ENCODE data around the gene KIAA0319L.
"Not testable (repeated sequence)": the region's sequence is repeated elsewhere in the genome, so short reads cannot be mapped to it uniquely, and the experiment has no call there.

KIAA0319L gene

DNA sequence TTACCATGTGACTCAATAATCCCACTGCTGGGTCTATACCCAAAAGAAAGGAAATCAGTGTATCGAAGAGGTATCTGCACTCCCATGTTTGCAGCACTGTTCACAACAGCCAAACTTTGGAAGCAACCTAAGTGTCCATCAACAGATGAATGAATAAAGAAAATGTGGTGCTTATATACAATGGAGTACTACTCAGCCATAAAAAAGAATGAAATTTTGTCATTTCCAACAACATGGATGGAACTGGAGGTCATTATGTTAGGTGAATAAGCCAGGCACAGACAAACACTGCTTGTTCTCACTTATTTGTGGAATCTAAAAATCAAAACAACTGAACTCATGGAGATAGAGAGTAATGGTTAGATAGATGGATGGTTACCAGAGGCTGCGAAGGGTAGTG lies 79.3 kb downstream of the KIAA0319L start:
- no peak for DNase-seq

DNA sequence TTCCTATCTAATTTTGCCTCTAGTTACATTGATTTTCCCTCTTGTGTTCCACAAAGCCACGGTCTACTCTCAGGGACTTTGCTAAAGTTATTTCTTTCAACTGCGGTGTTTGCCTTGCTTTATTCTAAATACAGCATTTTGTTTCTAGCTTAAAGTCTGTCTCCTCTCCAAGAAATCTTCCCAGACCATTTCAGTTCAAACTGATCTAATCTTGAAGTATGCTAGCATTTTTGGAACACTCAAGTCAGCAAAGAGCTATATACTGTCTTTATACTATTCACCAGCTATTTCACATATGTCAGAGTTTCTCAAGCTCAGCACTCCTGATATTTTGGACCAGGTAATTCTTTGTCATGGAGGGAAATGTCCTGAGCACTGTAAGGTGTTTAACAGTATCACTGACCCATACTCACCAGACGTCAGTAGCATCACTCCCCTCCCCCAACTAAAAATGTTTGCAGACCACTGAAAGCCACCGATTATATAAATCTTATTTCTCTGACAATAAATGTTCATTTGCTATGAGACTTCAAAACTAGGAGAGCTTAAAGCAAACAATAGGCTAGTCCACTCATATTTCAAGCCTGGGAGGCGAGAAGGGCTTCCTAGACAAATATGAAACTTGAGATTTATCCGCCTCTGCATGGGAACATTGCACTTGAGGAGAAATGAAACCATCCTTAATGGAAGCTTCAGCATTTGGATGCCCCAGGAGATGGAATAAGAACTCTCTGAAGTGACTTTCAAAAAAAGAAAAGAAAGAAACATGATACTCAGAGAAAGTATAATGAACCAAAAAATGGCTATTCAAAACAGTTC lies 81.1 kb downstream of the KIAA0319L start:
- DNase-seq = no peak

DNA sequence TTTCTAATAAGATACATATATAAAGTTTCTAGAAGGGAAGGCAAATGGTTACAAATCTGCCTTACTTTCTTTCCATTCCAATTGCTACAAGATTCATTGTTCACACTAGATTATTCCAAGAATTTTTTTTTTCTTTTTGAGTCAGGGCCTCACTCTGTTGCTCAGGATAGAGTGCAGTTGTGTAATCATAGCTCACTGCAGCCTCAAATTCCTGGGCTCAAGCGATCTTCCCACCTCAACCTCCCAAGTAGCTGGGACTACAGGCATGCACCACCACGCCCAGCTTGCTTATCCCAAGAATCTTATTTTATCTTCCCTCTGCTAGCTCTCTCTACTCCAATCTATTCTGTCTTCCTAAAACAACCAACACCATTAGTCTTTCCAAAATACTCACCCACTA lies 81.8 kb downstream of the KIAA0319L start:
- no peak for DNase-seq

DNA sequence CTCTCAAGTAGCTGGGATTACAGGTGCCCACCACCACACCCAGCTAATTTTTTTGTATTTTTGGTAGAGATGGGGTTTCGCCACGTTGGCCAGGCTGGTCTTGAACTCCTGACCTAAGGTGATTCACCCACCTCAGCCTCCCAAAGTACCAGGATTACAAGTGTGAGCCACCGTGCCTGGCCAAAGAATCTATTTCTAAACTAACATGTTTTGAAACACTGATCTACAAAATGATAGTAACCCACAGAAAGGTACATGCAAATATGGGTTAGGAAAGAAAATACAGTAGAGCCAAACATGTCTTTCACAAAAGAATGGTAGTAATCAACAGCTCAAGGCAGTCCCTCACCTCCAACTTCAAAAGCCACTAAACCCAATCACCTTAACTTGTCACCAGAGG lies 84.0 kb downstream of the KIAA0319L start:
- DNase-seq = not testable (repeated sequence)

DNA sequence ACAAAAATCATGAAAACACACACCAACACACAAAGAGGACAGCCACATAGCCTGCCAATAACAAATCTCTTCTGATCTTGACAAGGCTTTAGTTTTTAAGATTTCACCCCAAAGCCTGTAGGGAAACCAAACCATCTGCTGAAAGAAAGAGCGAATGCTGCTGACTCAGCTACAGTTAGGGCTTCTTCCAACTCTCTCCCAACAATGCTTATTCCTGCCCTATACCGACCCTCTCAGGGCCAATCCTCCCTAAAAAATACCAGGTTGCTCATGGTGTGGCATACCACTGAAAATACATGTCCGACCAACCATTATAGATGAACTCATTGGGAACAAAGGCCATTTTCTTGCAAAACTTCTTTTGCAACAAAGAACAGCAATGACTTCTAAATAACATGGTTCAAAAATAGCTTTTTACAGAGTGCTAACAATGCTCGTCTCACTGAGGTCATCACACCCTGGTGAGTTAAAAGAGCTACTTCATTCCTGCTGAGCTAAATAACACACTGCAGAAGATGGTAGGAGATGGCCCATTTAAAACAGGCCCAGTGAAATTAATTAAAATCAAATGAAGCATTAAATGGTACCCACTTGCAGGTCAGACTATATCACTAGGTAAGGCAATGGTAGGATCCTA lies 86.1 kb downstream of the KIAA0319L start:
- no peak for DNase-seq

DNA sequence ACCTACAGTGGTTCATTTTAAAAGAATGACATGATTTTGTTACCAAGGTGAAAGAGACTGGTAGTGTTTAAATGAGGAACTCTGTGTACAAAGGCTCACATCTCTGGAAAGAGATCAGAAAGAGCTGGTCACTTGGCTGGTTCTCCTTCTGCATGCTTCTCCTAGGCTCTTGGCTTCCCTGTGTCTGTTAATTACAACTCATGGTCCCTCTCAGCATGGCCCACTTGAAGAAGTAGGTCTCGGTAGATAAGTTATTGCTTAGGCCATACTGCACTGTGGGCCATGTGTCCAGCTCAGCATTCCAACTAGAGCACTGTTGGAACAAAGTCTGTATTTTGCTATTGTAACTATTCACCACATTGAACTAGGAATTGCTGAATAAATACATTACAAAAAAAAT lies 91.1 kb downstream of the KIAA0319L start:
- no peak for DNase-seq

DNA sequence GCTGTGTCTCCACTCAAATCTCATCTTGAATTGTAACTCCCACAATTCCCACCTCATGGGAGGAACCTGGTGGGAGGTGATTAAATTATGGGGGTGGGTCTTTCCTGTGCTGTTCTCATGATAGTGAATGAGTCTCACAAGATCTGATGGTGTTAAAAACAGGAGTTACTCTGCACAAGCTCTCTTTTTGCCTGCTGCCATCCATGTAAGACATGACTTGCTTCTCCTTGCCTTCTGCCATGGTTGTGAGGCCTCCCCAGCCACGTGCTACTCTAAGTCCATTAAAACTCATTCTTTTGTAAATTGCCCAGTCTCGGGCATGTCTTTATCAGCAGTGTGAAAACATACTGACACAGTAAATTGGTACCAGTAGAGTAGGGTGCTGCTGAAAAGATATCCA lies 93.5 kb downstream of the KIAA0319L start:
- not testable (repeated sequence) for DNase-seq

DNA sequence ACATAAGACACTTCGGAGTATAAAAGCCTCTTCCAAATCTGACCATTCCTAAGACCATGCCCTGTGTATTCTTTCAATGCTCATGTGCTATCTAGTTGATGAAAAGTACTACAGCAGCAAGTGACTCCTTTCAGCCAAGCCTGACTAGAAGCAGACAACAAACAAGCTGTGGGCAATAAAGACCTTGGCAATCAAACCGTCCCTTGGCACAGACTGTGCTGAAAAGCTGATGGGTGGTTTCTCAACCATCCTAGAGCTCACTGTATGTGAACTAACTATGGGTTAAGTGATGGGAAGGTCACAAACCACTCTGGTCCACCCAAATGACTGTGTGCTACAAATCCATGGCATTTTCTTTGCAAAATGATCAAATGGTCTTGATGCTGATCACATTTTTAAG lies 94.0 kb downstream of the KIAA0319L start:
- DNase-seq = no peak

DNA sequence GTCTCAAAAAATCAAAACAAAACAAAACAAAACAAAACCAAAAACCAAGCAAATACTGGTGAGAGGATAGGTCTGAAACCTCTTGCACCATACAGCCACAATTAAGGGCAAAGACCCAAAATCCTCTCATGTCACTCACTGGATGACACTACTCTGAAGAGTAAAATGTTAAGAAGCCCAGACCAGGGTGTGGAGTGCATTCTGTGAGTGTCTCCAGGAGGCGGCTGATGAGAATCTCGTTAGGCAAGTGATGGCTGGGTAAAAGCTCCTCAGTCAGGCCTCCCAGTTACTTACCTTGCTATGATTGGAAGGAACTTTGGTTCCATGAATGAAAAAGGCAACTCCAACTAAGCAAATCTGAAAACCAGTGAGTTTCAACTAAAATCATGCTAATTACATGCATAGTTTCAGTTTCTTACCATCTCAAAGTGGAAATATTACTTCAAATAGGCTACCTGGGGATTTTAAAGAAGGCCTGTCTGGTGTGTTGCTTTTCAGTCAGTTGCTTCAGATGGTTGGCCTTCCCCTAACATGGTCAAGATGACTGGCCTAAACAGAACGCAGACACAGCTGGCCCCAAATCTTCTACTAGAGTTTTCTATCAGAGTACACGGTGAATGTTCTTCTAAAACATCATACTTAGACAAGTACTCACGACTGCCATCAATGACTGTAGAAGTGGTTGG lies 95.1 kb downstream of the KIAA0319L start:
- no peak for DNase-seq

DNA sequence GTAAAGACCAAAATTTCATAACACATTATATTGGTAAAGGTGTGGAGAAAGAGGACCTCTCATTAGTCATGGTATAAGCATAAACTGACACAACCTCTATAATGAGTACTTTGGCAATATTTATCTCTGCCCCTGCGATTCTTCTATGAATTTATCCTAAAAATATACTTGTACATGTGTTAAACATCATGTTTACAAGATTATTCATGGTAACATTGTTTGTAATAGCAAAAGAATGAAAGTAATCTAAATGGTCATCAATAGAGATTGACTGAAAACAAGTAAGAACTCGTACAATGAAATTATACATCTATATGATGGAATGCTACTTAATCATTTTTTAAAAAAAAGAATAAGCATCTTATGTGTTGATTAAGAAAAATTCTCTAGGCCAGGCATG lies 96.4 kb downstream of the KIAA0319L start:
- no peak for DNase-seq

DNA sequence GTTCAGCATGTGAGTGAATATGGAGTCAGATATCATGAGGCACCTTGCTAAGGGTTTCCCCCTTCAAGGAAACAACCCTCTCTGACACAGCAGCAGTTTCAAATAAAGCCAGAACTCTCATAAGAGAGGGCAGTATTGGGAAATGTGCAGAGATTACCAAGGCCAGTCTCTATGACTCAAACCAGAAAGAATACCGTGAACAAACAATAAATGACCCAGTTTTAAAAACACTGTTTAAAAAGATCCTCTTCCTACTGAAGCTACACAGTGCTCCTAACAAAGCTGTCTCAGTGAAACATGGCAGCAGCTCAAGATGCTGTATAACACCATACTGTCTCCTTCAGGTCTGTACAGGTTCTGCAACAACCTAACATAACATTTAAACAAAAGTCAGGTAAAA lies 102.6 kb downstream of the KIAA0319L start:
- DNase-seq = no peak

DNA sequence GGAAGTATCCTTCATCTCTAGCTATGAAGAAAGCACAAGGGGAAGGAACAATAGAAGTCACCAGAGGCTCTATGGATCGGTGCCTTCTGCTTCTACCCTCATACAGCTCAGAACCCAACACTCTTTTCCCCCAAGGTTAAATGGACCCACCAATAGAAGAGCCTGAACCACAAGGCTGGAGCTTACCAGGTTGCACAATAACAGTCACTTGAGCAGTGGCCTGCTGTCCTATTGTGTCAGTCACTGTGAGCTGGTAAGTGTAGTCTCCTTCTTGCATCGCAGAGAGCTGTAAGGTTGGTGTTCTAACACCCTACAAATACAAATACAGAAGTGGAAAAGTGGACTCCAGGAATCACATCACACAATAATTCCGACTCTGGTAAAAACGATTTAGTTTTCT lies 103.0 kb downstream of the KIAA0319L start:
- no peak for DNase-seq

DNA sequence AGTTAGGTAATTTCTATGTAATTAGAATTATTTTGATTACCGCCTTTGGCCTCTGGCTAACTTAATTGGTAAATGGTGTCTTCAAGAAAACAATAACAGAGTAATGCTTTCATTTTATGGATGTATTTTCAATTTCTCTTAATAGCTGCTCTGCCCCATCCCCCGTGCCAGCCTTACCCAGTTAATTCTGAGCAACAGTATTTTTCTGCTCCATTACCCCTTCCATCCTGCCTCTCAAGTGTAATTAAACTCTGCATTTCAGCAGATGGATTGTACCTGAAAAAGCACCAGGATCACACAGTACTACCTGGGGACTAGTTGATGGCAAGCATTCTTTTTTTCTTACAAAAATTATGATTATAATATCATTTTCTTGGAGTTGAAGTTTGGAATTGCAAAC lies 104.2 kb downstream of the KIAA0319L start:
- no peak for DNase-seq

DNA sequence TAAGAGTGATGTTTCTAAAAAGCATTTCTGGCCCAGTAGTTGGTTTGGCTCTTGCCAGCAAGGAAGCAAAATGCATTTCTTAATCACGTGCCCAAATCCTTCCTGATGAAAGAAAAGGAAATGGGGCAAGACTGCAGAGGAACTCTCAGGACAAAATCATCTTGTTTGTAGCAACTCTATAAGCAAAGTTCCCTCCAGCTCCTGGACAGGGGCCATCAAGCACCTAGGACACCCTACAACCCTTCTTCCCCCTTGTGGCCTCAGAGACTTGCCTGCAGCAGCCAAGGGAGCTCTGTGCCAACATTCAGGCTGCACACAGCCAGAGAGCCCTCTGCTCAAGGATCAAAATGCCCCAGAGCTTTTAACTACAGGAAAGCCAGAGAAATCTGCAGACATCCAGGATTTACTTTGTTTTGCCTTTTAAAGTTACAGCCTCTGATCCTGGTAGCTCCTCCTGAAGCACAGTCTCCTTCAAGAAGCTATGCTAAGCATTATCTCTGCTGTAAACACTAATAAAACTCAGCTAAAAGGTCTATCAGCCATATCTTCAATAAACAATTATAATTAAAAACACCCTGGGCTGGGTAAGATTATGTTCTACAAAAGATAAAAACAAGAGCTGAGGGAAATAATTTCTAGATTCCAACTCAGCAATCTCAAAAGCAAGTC lies 105.0 kb downstream of the KIAA0319L start:
- peak; percentile 23 to 33 for DNase-seq

DNA sequence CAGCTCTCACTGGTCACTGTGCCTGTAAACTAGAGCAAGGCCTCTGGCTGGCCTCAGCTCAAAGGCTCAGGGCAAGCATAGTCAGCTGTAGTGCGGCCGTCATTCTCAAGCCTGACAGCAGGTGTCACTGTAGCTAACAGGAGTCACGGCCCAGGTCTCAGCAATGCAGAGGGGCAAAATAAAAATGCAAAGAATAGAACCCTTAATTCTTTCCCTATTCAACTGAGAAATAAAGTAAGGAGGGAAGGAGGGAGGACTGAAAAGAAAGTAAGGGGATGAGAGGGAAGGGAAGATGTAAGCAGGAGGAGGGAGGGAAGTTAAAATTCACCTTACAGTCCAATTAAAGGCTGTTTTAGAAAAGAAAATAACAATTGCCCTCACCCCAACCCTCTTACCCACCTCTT lies 106.1 kb downstream of the KIAA0319L start:
- peak; percentile 65 to 79 for DNase-seq

DNA sequence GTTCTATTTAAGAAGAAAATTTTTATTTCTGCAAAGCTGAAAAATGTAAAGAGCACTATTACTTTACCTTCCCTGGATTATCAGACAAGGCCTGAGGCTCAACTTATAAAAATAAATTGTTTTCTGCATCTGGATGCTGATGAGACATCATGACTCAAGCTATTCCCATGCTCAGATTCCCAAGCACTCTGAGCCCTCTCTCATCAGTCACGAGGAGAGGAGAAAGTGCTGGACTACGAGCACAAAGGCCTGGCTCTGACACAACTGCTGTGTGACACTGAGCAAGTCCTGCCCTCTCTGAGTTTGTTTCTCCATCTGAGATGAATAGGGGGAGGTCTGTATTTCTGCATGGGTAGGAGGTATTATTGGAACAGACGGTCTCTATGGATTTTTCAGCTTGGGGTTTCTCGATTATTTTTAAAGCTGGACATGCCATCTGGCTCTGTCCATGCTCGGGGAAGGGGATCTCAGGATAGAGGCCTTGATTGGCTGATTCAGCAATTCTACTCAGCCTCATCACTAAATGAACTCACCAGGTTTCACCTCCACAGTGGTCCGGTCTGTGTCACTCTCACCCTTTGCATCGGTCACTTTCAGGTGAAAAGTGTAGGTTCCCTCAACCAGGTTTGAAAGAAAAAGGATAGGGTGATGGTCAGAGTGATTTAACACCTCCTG lies 107.7 kb downstream of the KIAA0319L start:
- no peak for DNase-seq

DNA sequence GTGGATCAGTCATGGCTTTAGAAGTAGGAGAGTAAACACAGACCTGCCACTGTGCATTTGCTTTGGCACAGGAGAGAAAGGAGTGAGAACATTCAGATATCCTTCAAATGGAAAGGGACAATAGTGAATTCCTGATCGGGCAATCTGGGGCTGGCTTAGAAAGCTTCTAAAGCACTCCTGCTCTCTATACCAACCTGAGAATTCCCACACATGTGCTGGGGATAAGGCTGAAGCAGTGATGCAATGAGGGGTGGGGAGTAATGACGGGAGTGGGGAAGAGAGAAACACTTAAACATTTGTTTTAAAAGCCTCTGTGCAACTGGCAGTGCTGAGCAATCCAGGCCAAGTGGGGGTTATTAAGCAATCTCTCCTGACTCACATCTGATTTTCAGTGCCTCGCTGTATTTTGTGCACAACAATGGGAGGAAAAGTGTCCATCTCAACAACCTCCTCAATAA lies 108.8 kb downstream of the KIAA0319L start:
- no peak for DNase-seq

DNA sequence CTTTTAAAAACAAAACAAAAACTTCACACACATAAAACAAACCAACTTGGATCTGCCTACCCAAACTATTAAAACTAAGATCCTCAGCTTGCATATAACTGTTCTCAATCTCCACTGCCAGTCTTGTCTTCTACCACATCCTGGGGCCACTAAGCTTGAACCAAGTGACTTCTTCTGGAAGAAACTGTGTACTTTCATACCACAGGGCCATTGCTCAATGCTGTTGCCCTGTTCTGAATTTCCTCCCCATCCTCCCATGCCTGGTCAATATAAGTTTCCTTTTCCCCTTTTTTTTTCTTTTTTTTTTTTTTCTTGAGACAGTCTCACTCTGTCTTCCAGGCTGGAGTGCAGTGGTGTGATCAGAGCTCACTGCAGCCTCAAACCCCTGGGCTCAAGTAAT lies 109.9 kb downstream of the KIAA0319L start:
- DNase-seq = no peak

DNA sequence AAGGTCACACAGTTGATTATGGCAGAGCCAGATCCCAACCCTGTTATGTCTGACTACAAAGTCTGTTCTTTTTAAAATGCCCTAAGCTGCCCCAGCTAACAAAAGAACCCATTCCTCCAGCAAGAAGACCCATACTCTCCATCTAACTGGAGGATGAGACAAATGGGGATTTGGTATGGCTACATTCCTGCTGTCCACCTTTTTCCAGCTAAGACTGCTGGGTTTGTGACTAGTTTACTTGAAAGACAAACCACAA lies 112.8 kb downstream of the KIAA0319L start:
- no peak for DNase-seq

DNA sequence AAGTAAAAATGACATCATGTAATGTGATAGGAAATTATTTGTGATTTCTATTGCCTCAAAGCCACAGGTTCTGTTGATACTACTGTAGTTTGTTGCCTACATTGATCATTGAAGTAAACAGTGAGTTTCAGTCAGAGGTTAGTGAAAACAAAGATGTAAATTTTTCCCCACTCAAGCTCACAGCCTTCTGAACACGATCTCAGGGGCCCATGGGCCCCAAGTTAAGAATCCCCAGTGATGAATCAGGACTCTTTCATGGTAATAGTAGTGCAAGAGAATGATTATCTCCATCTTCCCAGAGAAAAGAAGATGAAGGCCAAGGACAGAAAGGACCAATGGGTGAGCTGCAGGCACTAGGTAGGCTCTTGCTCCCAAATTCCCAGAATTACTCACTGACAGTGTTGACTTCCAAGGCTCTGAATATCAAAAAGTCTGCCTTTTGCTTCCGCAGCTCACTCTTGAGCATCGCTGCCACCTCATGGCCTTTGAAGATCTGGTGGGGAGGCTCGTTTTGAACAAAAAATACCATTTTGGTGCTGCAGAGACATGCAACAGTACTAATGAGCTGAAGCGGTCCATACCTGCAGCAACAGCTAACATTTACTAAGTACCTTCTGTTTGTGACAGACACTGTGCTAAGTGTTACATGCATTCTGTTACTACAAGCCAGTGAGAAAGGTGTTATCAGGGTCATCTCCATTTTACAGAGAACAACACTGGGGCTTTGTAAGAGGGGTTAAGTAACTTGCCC lies 113.3 kb downstream of the KIAA0319L start:
- DNase-seq = no peak

DNA sequence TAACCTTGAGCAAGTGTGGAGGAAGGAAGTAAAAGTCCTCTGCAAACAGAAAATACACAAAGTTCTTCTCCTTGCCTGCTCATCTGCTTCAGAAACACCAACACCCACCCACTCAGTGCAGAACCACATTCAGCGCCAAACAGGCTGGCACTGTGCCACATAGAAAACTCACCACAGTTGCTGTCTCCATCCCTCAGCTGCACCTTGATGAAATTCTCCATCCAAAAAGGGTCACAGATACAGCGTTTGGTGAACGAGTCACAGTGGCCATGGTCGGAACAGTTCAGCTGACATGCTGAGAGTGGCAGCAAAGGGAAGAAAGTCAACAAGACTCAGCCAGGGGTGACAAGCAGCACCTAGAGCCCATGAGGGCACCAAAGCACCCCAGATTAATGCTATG lies 114.5 kb downstream of the KIAA0319L start:
- DNase-seq = no peak

DNA sequence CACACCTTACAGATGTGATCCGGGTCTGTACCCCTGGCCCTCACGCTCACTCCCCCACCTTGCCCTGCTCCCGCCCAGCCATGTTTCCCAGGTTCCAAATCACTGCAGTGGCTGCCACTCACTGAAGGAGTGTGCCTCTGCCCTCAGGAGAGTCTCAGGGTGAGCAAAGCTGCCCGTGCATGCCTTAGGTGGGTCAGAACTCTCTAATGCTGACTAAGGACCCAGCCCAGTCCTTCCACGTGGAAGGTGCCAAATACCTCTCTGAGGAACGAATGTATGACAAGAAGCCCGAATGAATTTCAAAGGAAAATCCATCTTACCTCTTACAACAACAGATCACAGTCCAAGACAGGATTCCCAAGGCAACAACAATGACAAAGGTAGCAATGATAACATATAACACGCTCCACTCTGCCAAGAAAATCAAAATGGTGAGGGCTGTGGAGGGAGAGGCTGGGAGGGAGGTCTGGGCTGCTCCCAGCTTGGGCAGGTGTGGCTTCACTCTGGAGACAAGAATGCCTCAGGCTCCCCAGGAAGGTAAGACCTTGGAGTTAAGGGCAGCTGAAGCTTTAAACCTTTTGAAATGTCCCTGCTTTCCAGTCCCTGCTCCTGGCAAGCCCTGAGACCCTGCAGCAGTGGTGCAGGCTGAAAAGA lies 115.2 kb downstream of the KIAA0319L start:
- DNase-seq = no peak

Data from hippocampal formation (tissue), 2 donors.